Measurements from ENCODE around the gene KRTAP5-7.

GRCh38 chr11:71542382-71542781, 15.3 kb downstream of the KRTAP5-7 start:
- no peak for TF ChIP-seq CTCF (conservative IDR thresholded peaks at IDR 0.05; ENCODE audit: low read depth, low read length)
- no peak for TF ChIP-seq EZH2 (IDR thresholded peaks at IDR 0.05; ENCODE audit: low read length, unreplicated experiment)
